Kidney (tissue), 14 donors: Measurements from ENCODE around the gene MAPKAPK2. TPM values are rescaled to one million over a fixed set of nuclear protein-coding genes. Genes with fewer than 3 reads are reported as not detected.
A peak's percentile ranks its signal among the peaks of the same experiment; 100 is the strongest.

ENCODE experiments used
- DNase-seq, 5 donors: peaks; one replicate each; pipeline ENCODE4 v3.0.0-alpha.2; 2013 to 2020
- FAIRE-seq: peaks from 2 replicates; lab custom pipeline; 2012; peaks lifted over from hg19 to GRCh38; lab: Jason Lieb, UNC
- H3K27ac ChIP-seq, 2 donors: one replicate each; pipeline ENCODE4 v1.7.0; 2013; ENCODE audit warnings: low read depth in 2 of 2, low read length in 2 of 2, inconsistent platforms in 1 of 2
- H3K27me3 ChIP-seq: one replicate; pipeline ENCODE4 v1.7.1; 2013; ENCODE audit warnings: low read length, inconsistent platforms; ENCODE audit not compliant: control insufficient read depth, insufficient read depth
- H3K36me3 ChIP-seq, 3 donors: one replicate each; pipeline versions ENCODE4 v1.7.0 to v1.7.1; 2013; ENCODE audit warnings: low read length in 3 of 3, control low read depth in 1 of 3, inconsistent platforms in 1 of 3; ENCODE audit not compliant: insufficient read depth in 3 of 3, control insufficient read depth in 2 of 3
- H3K4me1 ChIP-seq, 3 donors: one replicate each; pipeline versions ENCODE4 v1.7.0 to v1.7.1; 2013; ENCODE audit warnings: low read length in 3 of 3, inconsistent platforms in 1 of 3, low read depth in 1 of 3; ENCODE audit not compliant: control insufficient read depth in 2 of 3, insufficient read depth in 2 of 3
- H3K4me3 ChIP-seq, 3 donors: one replicate each; pipeline versions ENCODE4 v1.7.0 to v1.8.1; 2013; ENCODE audit warnings: low read length in 3 of 3, control low read depth in 1 of 3, inconsistent platforms in 1 of 3
- H3K9ac ChIP-seq, 3 donors: one replicate each; pipeline versions ENCODE4 v1.7.0 to v1.7.1; 2013; ENCODE audit warnings: low read length in 3 of 3, control low read depth in 1 of 3, inconsistent platforms in 1 of 3
- H3K9me3 ChIP-seq, 3 donors: one replicate each; pipeline versions ENCODE4 v1.7.0 to v1.7.1; 2013; ENCODE audit warnings: low read length in 3 of 3, control low read depth in 1 of 3, inconsistent platforms in 1 of 3; ENCODE audit not compliant: control insufficient read depth in 2 of 3, insufficient read depth in 1 of 3
- CTCF ChIP-seq: IDR thresholded peaks from 3 replicates; pipeline ENCODE4 v1.5.1; 2012; ENCODE audit warnings: mild to moderate bottlenecking, moderate library complexity, borderline replicate concordance; ENCODE audit not compliant: insufficient read depth; ENCODE audit errors: extremely low read depth
- intact Hi-C: fragments of 100-400 bp; cut with DNase I; formaldehyde crosslinking; loops from one replicate; pipeline ENCODE4 v1.11.1; 2022
- polyA plus RNA-seq: library from polyadenylated mRNA; stranded (reverse); fragments of 350-450 nt; fragmentation: Illumina TruSeq; extraction: RNeasy Lipid Tissue Mini Kit (QIAGEN cat#74804); gene quantifications from one replicate; pipeline ENCODE4 v1.2.3, GENCODE V29; 2014; ENCODE audit warnings: low read depth, low replicate concordance; ENCODE audit not compliant: insufficient read depth
- total RNA-seq: library from RNA; stranded (reverse); fragmentation: NEBNext Ultra II Directional; extraction: Animal tissue kit (Norgen Biotek cat#: 25700); gene quantifications from one replicate; pipeline ENCODE4 v1.2.1, GENCODE V29; 2021
- donor health status: control.
- donor health status: control.
- donor health status: control.
- donor health status: control.
- donor health status: control.
- donor health status: DM: yes; HTN: yes; CAD: no.
- donor health status: Normal renal cell carcinoma (clear cell type).

Gene MAPKAPK2
- total and polyA plus RNA-seq, 2 donors from 2014 or later: 84.5 to 113 TPM

- Histone ChIP-seq H3K9me3 (no peaks in the 10 kb centered on the region), H3K36me3 (no peaks in the 10 kb centered on the region), H3K27me3 (no peaks in the 10 kb centered on the region), H3K4me3 (no peak overlapping the region), H3K27ac (no peak overlapping the region), H3K4me1 (peaks cover 0 to 6% (median 5%) of the 10 kb centered on the region in 3 donors), H3K9ac (no peak overlapping the region)
- FAIRE-seq (no peak), DNase-seq (no peak)
- TF ChIP-seq CTCF: no peak
- intact Hi-C loops: no loop called here
Observed at GRCh38 chr1:206664740-206665139, 20.0 kb upstream of the MAPKAPK2 start.

- H3K9me3 ChIP-seq: no peaks in the 10 kb centered on the region
Observed at GRCh38 chr1:206666031-206666561, 18.6 kb upstream of the MAPKAPK2 start.

GRCh38 chr1:206666954-206667665 is 17.6 kb upstream of the MAPKAPK2 start:
- Histone ChIP-seq H3K4me3 (no peak overlapping the region), H3K4me1 (peaks cover 0 to 7% (median 6%) of the 10 kb centered on the region in 3 donors), H3K36me3 (no peaks in the 10 kb centered on the region), H3K27ac (peak overlapping the region in 1 of 2 donors; percentile 47), H3K9ac (no peak overlapping the region), H3K27me3 (no peaks in the 10 kb centered on the region), H3K9me3 (no peaks in the 10 kb centered on the region)
- intact Hi-C loops: no loop called here
- FAIRE-seq (no peak), DNase-seq (no peak)
- no peak for TF ChIP-seq CTCF

More at GRCh38 chr1:206666031-206666561, 18.6 kb upstream of the MAPKAPK2 start:
- H3K36me3 ChIP-seq: no peaks in the 10 kb centered on the region
- H3K4me1 ChIP-seq: peaks cover 0 to 6% (median 5%) of the 10 kb centered on the region in 3 donors
- no peaks in the 10 kb centered on the region for H3K27me3 ChIP-seq
- FAIRE-seq (no peak), DNase-seq (no peak)
- intact Hi-C loops: no loop called here
- H3K4me3 ChIP-seq: no peak overlapping the region
- H3K9ac ChIP-seq: no peak overlapping the region
- H3K27ac ChIP-seq: no peak overlapping the region
- no peak for TF ChIP-seq CTCF
